HepG2 (cell line): ENCODE results near the gene CCDC88B. TPM values are rescaled to one million over a fixed set of nuclear protein-coding genes. Genes with fewer than 3 reads are reported as not detected.
A peak's percentile ranks its signal among the peaks of the same experiment; 100 is the strongest.

ENCODE experiments used
- ATAC-seq: fragments of 200-7000 bp; cut with Tn5 transposase; 3 replicates; pipeline ENCODE4 v1.9.1; 2020; ENCODE audit warnings: mild to moderate bottlenecking, moderate library complexity
- BruUV-seq: library from RNA; stranded (reverse); fragments of 400-500 nt; replicated peaks from 2 replicates; lab custom pipeline; 2021; lab: Mats Ljungman, UMichigan
- CTCF ChIA-PET: fragments of 300-600 bp; formaldehyde crosslinking; extraction: SDS; loops from one replicate; lab custom pipeline; 2021; ENCODE audit warnings: low total read pairs, inconsistent platforms, low intra/inter-chr PET ratio; lab: Yijun Ruan, JAX
- POLR2A ChIA-PET: fragments of 350-600 bp; sonication (Branson Sonifier 250); formaldehyde crosslinking; loops from one replicate; lab custom pipeline; 2020; ENCODE audit warnings: antibody characterized with exemption, inconsistent platforms; lab: Yijun Ruan, JAX
- DNase-seq: peaks from one replicate; pipeline ENCODE4 v3.0.0-alpha.2; 2015; ENCODE audit warnings: low spot score
- FAIRE-seq: peaks from 3 replicates; lab custom pipeline; 2011; peaks lifted over from hg19 to GRCh38; lab: Jason Lieb, UNC
- H2AFZ ChIP-seq: one replicate; pipeline ENCODE4 v1.6.1; 2011; ENCODE audit warnings: low read length, inconsistent platforms
- H3K27ac ChIP-seq: fragments of 300-600 bp; 3 replicates; pipeline ENCODE4 v1.8.0; 2011; ENCODE audit warnings: mixed run types, mild to moderate bottlenecking, mixed read lengths, low read length, inconsistent platforms; ENCODE audit not compliant: insufficient read depth; ENCODE audit errors: extremely low read length
- H3K27me3 ChIP-seq, 2 experiments: fragments of 200-600 bp in 1 of 2; 2 replicates in 1 of 2; 3 replicates in 1 of 2; pipeline versions ENCODE4 v1.6.0 to v1.8.0; 2011; ENCODE audit warnings: low read length in 2 of 2, mild to moderate bottlenecking in 2 of 2, moderate library complexity in 2 of 2, inconsistent platforms in 1 of 2; ENCODE audit not compliant: insufficient read depth in 2 of 2, control insufficient read depth in 1 of 2
- H3K36me3 ChIP-seq, 2 experiments: fragments of 200-600 bp in 1 of 2; replicated peaks in 1 of 2; 2 replicates in 1 of 2; 3 replicates in 1 of 2; pipeline versions ENCODE4 v1.5.1 to v1.8.0; 2011; ENCODE audit warnings: low read length in 2 of 2, inconsistent platforms in 1 of 2; ENCODE audit not compliant: insufficient read depth in 2 of 2, control insufficient read depth in 1 of 2
- H3K4me1 ChIP-seq: 2 replicates; pipeline ENCODE4 v1.5.1; 2012; ENCODE audit warnings: low read length, inconsistent platforms; ENCODE audit not compliant: insufficient read depth
- H3K4me2 ChIP-seq: 2 replicates; pipeline ENCODE4 v1.6.0; 2011; ENCODE audit warnings: low read depth, low read length, inconsistent platforms
- H3K4me3 ChIP-seq, 3 experiments: fragments of 200-600 bp in 1 of 3; sonication (generic), shearing (Covaris generic) in 1 of 3; replicated peaks in 1 of 3; 2 replicates each; pipeline ENCODE4 v1.5.1; 2011 to 2016; ENCODE audit warnings: low read length in 3 of 3, inconsistent platforms in 2 of 3, low read depth in 2 of 3, mild to moderate bottlenecking in 2 of 3, control low read depth in 1 of 3, mixed read lengths in 1 of 3; ENCODE audit not compliant: insufficient read depth in 1 of 3
- H3K79me2 ChIP-seq: one replicate; pipeline ENCODE4 v1.6.1; 2011; ENCODE audit warnings: low read length, inconsistent platforms; ENCODE audit not compliant: insufficient read depth
- H3K9ac ChIP-seq: 2 replicates; pipeline ENCODE4 v1.6.0; 2011; ENCODE audit warnings: mild to moderate bottlenecking, low read depth, low read length, inconsistent platforms; ENCODE audit not compliant: insufficient read depth
- H3K9me3 ChIP-seq: 2 replicates; pipeline ENCODE4 v1.5.1; 2012; ENCODE audit warnings: mild to moderate bottlenecking, low read length
- H4K20me1 ChIP-seq: 2 replicates; pipeline ENCODE4 v1.6.0; 2011; ENCODE audit warnings: inconsistent platforms, mild to moderate bottlenecking, low read length, moderate library complexity; ENCODE audit not compliant: insufficient read depth
- AGO1 ChIP-seq: fragments of 200-400 bp; formaldehyde crosslinking; IDR thresholded peaks from 2 replicates; pipeline ENCODE4 v1.6.1; 2017; ENCODE audit warnings: mild to moderate bottlenecking, low read depth, low read length, moderate library complexity; ENCODE audit not compliant: poor library complexity, severe bottlenecking
- BCL6 ChIP-seq: IDR thresholded peaks from 2 replicates; pipeline ENCODE4 v1.6.1; 2016; ENCODE audit warnings: missing genetic modification reagents, missing compliant biosample characterization
- BORCS8-MEF2B ChIP-seq: sonication (generic); formaldehyde crosslinking; IDR thresholded peaks from 2 replicates; pipeline ENCODE4 v1.8.0; 2022; ENCODE audit warnings: mild to moderate bottlenecking, missing genetic modification reagents
- CSRNP1 ChIP-seq: sonication (generic); formaldehyde crosslinking; IDR thresholded peaks from 2 replicates; pipeline ENCODE4 v1.8.1; 2023; ENCODE audit warnings: mild to moderate bottlenecking, missing genetic modification reagents
- MXD4 ChIP-seq: IDR thresholded peaks from 2 replicates; pipeline ENCODE4 v1.6.1; 2016; ENCODE audit warnings: mild to moderate bottlenecking, missing biosample characterization, missing genetic modification reagents
- MYNN ChIP-seq: sonication (generic); formaldehyde crosslinking; IDR thresholded peaks from 2 replicates; pipeline ENCODE4 v1.4.0; 2020; ENCODE audit warnings: mild to moderate bottlenecking, low read depth, missing genetic modification reagents
- PLRG1 ChIP-seq: fragments of 450-650 bp; conservative IDR thresholded peaks from 2 replicates; pipeline ENCODE4 v1.6.1; 2016
- POLR2A ChIP-seq, 2 experiments: IDR thresholded peaks; 2 replicates each; pipeline ENCODE4 v1.6.1; 2011; ENCODE audit warnings: low read depth in 2 of 2, low read length in 2 of 2, mild to moderate bottlenecking in 1 of 2, moderate library complexity in 1 of 2; ENCODE audit not compliant: insufficient read depth in 1 of 2
- RBAK ChIP-seq: sonication (generic); formaldehyde crosslinking; IDR thresholded peaks from 2 replicates; pipeline ENCODE4 v1.5.1; 2020; ENCODE audit warnings: mild to moderate bottlenecking, missing genetic modification reagents
- SAP130 ChIP-seq: IDR thresholded peaks from 2 replicates; pipeline ENCODE4 v1.6.1; 2016; ENCODE audit warnings: low read depth
- SIN3B ChIP-seq: fragments of 150-350 bp; IDR thresholded peaks from 2 replicates; pipeline ENCODE4 v1.6.1; 2014; ENCODE audit warnings: low read length
- YEATS2 ChIP-seq: sonication (generic); formaldehyde crosslinking; IDR thresholded peaks from 2 replicates; pipeline ENCODE4 v1.4.0; 2020; ENCODE audit warnings: missing genetic modification reagents, borderline replicate concordance
- ZFP36 ChIP-seq: fragments of 150-350 bp; IDR thresholded peaks from 2 replicates; pipeline ENCODE4 v1.6.1; 2018; ENCODE audit warnings: borderline replicate concordance, low read length, low read depth; ENCODE audit not compliant: partially characterized antibody
- ZFX ChIP-seq: sonication (generic); formaldehyde crosslinking; IDR thresholded peaks from 2 replicates; pipeline ENCODE4 v1.4.0; 2020; ENCODE audit warnings: mild to moderate bottlenecking, low read depth, missing genetic modification reagents, moderate library complexity
- ZNF18 ChIP-seq: sonication (generic); formaldehyde crosslinking; IDR thresholded peaks from 2 replicates; pipeline ENCODE4 v1.8.0; 2022; ENCODE audit warnings: mild to moderate bottlenecking, missing genetic modification reagents; ENCODE audit not compliant: insufficient replicate concordance
- WGBS: methylation state at CpG from one replicate; pipeline ENCODE4 v1.1.6; 2017; ENCODE audit warnings: low lambda C conversion rate; 5-methylcytosine and 5-hydroxymethylcytosine counted together
- in situ Hi-C: cut with HindIII; loops from 2 replicates; pipeline ENCODE4 v1.10.0; 2017; ENCODE audit warnings: low pct_unique_long_range_greater_than_20kb; ENCODE audit not compliant: extremely low pct_ligation_motif_present
- intact Hi-C: fragments of 100-400 bp; cut with micrococcal nuclease; formaldehyde crosslinking; loops from one replicate; pipeline ENCODE4 v1.10.0; 2022; ENCODE audit not compliant: unreplicated experiment
- polyA plus RNA-seq, 8 experiments: library from polyadenylated mRNA; depleted of rRNA in 3 of 8; stranded (reverse) in 7 of 8; unstranded in 1 of 8; fragments of >200 nt; fragmentation: Illumina TruSeq in 4 of 8; extraction: Trizol in 4 of 8; gene quantifications; 2 replicates each; pipeline versions ENCODE4 v1.2.1 to v1.2.3, GENCODE V29; 2011 to 2016; ENCODE audit warnings: low read depth in 4 of 8, missing spikeins in 1 of 8, mixed read lengths in 1 of 8; ENCODE audit not compliant: insufficient read depth in 1 of 8
- total RNA-seq, 5 experiments: library from RNA; depleted of rRNA; stranded (reverse); fragments of >200 nt; fragmentation: Illumina TruSeq; extraction: Trizol; gene quantifications; 2 replicates each; pipeline ENCODE4 v1.2.3, GENCODE V29; 2016; ENCODE audit warnings: low read depth in 1 of 5
- TF ChIP-seq, protein P1 (sequence below): sonication (generic); formaldehyde crosslinking; IDR thresholded peaks from 2 replicates; pipeline ENCODE4 v1.4.0; 2020; ENCODE audit warnings: missing genetic modification reagents

CCDC88B gene
- total and polyA plus RNA-seq, 2 of the 13 experiments (the other 11 are each of a cell fraction or from before 2014, with no cell fraction given), result 3.6 to 4.8 TPM

DNA sequence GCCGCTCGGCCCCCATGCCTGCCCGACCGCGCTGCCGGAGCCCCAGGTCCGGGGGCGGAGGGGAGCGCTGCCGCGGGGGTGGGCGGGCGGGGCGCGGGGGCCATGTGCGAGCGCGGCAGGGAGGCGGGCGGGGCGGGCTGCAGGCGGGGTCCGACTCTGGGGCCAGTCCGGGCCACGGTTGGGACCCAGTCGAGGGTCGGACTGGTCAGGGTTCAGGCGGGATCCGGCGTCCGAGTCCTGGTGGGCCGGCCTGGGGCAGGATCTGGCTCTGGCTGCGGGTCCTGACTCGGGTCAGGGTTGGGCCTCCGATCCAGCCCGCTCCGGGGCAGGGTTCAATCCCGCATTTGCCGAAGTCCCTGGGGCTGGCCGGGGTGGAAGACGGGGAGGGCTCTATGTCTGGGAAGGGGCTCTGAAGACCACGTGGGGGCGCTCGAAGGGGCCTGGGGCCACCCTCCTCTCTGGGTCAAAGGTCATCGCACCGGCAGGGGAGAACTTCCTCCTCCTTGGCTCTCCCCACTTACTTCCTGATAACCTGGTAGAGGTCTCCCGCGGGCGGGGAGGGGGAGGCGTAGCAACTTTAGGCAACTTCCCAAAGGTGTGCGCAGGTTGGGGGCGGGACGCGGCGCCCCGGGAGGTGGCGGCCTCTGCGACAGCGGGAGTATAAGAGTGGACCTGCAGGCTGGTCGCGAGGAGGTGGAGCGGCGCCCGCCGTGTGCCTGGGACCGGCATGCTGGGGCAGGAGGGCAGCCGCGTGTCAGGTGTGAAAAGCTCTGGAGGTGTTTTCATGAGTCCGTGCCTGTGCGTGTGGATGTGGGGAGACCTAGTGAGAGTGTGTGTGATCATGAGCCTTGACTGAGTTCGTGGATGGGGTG lies 34.1 kb upstream of the CCDC88B start (continued):
- TF ChIP-seq PLRG1 (no peak), MXD4 (CRISPR knock-in tag) (peak; percentile 90), BORCS8-MEF2B (CRISPR knock-in tag) (peak; percentile 67), SAP130 (peak; percentile 93), RBAK (CRISPR knock-in tag) (no peak), ZFP36 (no peak), ZNF18 (CRISPR knock-in tag) (peak; percentile 99), CSRNP1 (CRISPR knock-in tag) (0 out of 2 replicates have a peak, but pooled peaks have one; percentile 35)

- peak; percentile 1 for ATAC-seq
- Histone ChIP-seq H3K4me1 (peaks cover 65% of the 10 kb centered on the region), H2AFZ (no peak overlapping the region), H3K4me2 (peak overlapping the region; percentile 97), H3K9me3 (no peaks in the 10 kb centered on the region), H3K36me3 (no peaks in the 10 kb centered on the region), H3K79me2 (peaks cover 15% of the 10 kb centered on the region), H3K9ac (peak overlapping the region; percentile 81), H4K20me1 (no peaks in the 10 kb centered on the region), H3K27ac (peak overlapping the region; percentile 82), H3K4me3 (peak overlapping the region; percentile 66 to 85 (median 68)), H3K27me3 (no peaks in the 10 kb centered on the region; a peak in 1 of 5 replicates)
- BruUV-seq, result no TSS peak
- in situ Hi-C loops (no loop called here), intact Hi-C loops (loop anchor here (10.0 kb wide), 1 partner anchor 122 kb away; the partner anchor contains the start of gene STIP1)
- no peak for DNase-seq
- 10% methylated on average over 2 of the region's 9 CpGs for WGBS
- ChIA-PET POLR2A (interaction anchor here (1.3 to 5.5 kb wide), 4 partner anchors 10 to 80 kb away, joined by 3 to 103 read pairs (median 8); partner anchors contain the start of genes NUDT22, PRDX5, TRMT112 and TRPT1), CTCF (interaction anchor here (1.2 kb wide), 1 partner anchor 49 kb away, joined by 3 read pairs; no protein-coding TSS in a partner anchor)
- no peak for FAIRE-seq
- TF ChIP-seq AGO1 (peak; percentile 6), SAP130 (no peak), POLR2A (IDR thresholded peaks at IDR 0.05; ENCODE audit: insufficient read depth in 1 of 2, low read depth in 2 of 2, low read length in 2 of 2) (peak in 1 of 2 experiments; percentile 9; a peak in 1 of 4 replicates), YEATS2 (CRISPR knock-in tag) (no peak), SIN3B (no peak), BCL6 (CRISPR knock-in tag) (no peak), ZFX (CRISPR knock-in tag) (peak; percentile 20; the same call in 1 of the 2 replicates), MYNN (CRISPR knock-in tag) (no peak)
- TF ChIP-seq, protein P1, sequence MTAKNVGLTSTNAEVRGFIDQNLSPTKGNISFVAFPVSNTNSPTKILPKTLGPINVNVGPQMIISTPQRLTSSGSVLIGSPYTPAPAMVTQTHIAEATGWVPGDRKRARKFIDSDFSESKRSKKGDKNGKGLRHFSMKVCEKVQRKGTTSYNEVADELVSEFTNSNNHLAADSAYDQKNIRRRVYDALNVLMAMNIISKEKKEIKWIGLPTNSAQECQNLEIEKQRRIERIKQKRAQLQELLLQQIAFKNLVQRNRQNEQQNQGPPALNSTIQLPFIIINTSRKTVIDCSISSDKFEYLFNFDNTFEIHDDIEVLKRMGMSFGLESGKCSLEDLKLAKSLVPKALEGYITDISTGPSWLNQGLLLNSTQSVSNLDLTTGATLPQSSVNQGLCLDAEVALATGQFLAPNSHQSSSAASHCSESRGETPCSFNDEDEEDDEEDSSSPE, result no peak
Observed at GRCh38 chr11:64306563-64306875, 33.5 kb upstream of the CCDC88B start.
